Uterus (tissue), 2 donors: ENCODE data around the gene EVC2.

ENCODE experiments used
- CTCF ChIP-seq, 4 experiments: fragments of 200-600 bp in 2 of 4; fragments of 450-650 bp in 2 of 4; sonication (generic) in 2 of 4; IDR thresholded peaks; one replicate each; pipeline ENCODE4 v1.5.1; 2016 to 2019; ENCODE audit warnings: antibody characterized with exemption in 4 of 4, mild to moderate bottlenecking in 2 of 4, moderate library complexity in 1 of 4
- POLR2A ChIP-seq, 2 donors: fragments of 450-650 bp; IDR thresholded peaks; one replicate each; pipeline ENCODE4 v1.6.1; 2016; ENCODE audit warnings: antibody characterized with exemption in 2 of 2, mild to moderate bottlenecking in 1 of 2, moderate library complexity in 1 of 2

GRCh38 chr4:5747738-5748375 lies 39.5 kb upstream of the EVC2 start:
- no peak for TF ChIP-seq CTCF (IDR thresholded peaks at IDR 0.05)
- no peak for TF ChIP-seq POLR2A (IDR thresholded peaks at IDR 0.05)
